ENCODE results near the gene MORC2. TPM values are rescaled to one million over a fixed set of nuclear protein-coding genes. Genes with fewer than 3 reads are reported as not detected.

MORC2 gene
- total and polyA plus RNA-seq, 4 donors = 4.2 to 12.0 (median 9.8) TPM

DNA sequence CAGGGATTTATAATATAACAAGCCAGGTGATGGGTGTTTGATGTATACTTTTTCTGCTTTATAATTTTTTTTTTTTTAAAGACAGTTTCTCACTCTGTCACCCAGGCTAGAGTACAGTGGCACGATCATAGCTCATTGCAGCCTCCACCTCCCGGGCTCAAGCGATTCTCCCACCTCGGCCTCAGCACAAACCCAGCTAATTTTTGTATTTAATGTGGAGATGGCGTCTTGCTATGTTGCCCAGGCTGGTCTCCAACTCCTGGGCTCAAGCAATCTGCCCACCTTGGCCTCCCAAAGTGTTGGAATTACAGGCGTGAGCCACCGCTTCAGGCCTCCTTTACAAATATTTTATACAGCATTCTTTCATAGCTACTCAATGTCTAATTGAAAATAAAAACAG is 48.6 kb downstream of the MORC2 start:
- TF ChIP-seq HNF4A (conservative IDR thresholded peaks at IDR 0.05) = no peak
- TF ChIP-seq, protein P1, sequence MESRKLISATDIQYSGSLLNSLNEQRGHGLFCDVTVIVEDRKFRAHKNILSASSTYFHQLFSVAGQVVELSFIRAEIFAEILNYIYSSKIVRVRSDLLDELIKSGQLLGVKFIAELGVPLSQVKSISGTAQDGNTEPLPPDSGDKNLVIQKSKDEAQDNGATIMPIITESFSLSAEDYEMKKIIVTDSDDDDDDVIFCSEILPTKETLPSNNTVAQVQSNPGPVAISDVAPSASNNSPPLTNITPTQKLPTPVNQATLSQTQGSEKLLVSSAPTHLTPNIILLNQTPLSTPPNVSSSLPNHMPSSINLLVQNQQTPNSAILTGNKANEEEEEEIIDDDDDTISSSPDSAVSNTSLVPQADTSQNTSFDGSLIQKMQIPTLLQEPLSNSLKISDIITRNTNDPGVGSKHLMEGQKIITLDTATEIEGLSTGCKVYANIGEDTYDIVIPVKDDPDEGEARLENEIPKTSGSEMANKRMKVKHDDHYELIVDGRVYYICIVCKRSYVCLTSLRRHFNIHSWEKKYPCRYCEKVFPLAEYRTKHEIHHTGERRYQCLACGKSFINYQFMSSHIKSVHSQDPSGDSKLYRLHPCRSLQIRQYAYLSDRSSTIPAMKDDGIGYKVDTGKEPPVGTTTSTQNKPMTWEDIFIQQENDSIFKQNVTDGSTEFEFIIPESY (IDR thresholded peaks at IDR 0.05) = no peak
- TF ChIP-seq YY1 (IDR thresholded peaks at IDR 0.05) = no peak
- TF ChIP-seq GABPA (IDR thresholded peaks at IDR 0.05 in 1 of 2, conservative IDR thresholded peaks at IDR 0.05 in 1 of 2) = no peak
- no peak for TF ChIP-seq JUND (IDR thresholded peaks at IDR 0.05)
- TF ChIP-seq, protein P2, sequence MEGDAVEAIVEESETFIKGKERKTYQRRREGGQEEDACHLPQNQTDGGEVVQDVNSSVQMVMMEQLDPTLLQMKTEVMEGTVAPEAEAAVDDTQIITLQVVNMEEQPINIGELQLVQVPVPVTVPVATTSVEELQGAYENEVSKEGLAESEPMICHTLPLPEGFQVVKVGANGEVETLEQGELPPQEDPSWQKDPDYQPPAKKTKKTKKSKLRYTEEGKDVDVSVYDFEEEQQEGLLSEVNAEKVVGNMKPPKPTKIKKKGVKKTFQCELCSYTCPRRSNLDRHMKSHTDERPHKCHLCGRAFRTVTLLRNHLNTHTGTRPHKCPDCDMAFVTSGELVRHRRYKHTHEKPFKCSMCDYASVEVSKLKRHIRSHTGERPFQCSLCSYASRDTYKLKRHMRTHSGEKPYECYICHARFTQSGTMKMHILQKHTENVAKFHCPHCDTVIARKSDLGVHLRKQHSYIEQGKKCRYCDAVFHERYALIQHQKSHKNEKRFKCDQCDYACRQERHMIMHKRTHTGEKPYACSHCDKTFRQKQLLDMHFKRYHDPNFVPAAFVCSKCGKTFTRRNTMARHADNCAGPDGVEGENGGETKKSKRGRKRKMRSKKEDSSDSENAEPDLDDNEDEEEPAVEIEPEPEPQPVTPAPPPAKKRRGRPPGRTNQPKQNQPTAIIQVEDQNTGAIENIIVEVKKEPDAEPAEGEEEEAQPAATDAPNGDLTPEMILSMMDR (IDR thresholded peaks at IDR 0.05; ENCODE audit: low read depth, low read length, missing input control) = no peak
- TF ChIP-seq REST (IDR thresholded peaks at IDR 0.05) = no peak
- no peak for TF ChIP-seq FOXA1 (IDR thresholded peaks at IDR 0.05)
- TF ChIP-seq ATF3 (IDR thresholded peaks at IDR 0.05) = no peak
- TF ChIP-seq FOXA2 (IDR thresholded peaks at IDR 0.05) = no peak
- TF ChIP-seq SP1 (IDR thresholded peaks at IDR 0.05) = no peak
- no peak for TF ChIP-seq HNF4G (IDR thresholded peaks at IDR 0.05)
- no peak for TF ChIP-seq RXRA (IDR thresholded peaks at IDR 0.05)
- TF ChIP-seq MAX (IDR thresholded peaks at IDR 0.05) = no peak
- no peak for TF ChIP-seq RAD21 (IDR thresholded peaks at IDR 0.05)
- TF ChIP-seq NR2F2 (IDR thresholded peaks at IDR 0.05) = no peak
- WGBS = 84% methylated on average over 7 of the region's 7 CpGs
- no peak for DNase-seq (ENCODE audit: low spot score)

GRCh38 chr22:30918761-30919160 is 49.8 kb downstream of the MORC2 start:
- no peaks in the 10 kb centered on the region for H3K27me3 ChIP-seq (ENCODE audit: control insufficient read depth in 4 of 4, insufficient read depth in 4 of 4, low read length in 3 of 4)
- TF ChIP-seq NR2F2 (IDR thresholded peaks at IDR 0.05) = no peak
- TF ChIP-seq EGR1 (IDR thresholded peaks at IDR 0.05; ENCODE audit: low read depth in 2 of 2) = no peak
- no peaks in the 10 kb centered on the region for H3K36me3 ChIP-seq (ENCODE audit: control insufficient read depth in 4 of 4, insufficient read depth in 3 of 4, low read depth in 1 of 4, low read length in 3 of 4)
- peaks cover 1 to 6% (median 5%) of the 10 kb centered on the region in 4 donors for H3K4me1 ChIP-seq (ENCODE audit: control insufficient read depth in 4 of 4, insufficient read depth in 4 of 4, low read length in 3 of 4)
- no peak overlapping the region for H3K4me3 ChIP-seq (ENCODE audit: low read depth in 1 of 3, low read length in 3 of 3)
- no peak overlapping the region for H3K9ac ChIP-seq (ENCODE audit: low read depth in 1 of 2, low read length in 2 of 2)
- H3K9me3 ChIP-seq (ENCODE audit: control insufficient read depth in 4 of 4, low read length in 3 of 4) = peaks cover 1 to 9% (median 2%) of the 10 kb centered on the region in 4 donors
- no peak for DNase-seq (ENCODE audit: low spot score)
- H3K27ac ChIP-seq (ENCODE audit: low read depth in 1 of 2, low read length in 2 of 2) = no peak overlapping the region
- 92% methylated on average over 7 of the region's 7 CpGs for WGBS

More for the DNA sequence above, 48.6 kb downstream of the MORC2 start:
- H3K4me3 ChIP-seq (ENCODE audit: low read depth in 1 of 3, low read length in 3 of 3) = no peak overlapping the region
- H3K9me3 ChIP-seq (ENCODE audit: control insufficient read depth in 4 of 4, low read length in 3 of 4) = peaks cover 1 to 7% (median 2%) of the 10 kb centered on the region in 4 donors
- no peak overlapping the region for H3K9ac ChIP-seq (ENCODE audit: low read depth in 1 of 2, low read length in 2 of 2)
- H3K4me1 ChIP-seq (ENCODE audit: control insufficient read depth in 4 of 4, insufficient read depth in 4 of 4, low read length in 3 of 4) = peaks cover 1 to 6% (median 5%) of the 10 kb centered on the region in 4 donors
- no peaks in the 10 kb centered on the region for H3K27me3 ChIP-seq (ENCODE audit: control insufficient read depth in 4 of 4, insufficient read depth in 4 of 4, low read length in 3 of 4)
- peaks cover 0 to 2% (median 0%) of the 10 kb centered on the region in 4 donors for H3K36me3 ChIP-seq (ENCODE audit: control insufficient read depth in 4 of 4, insufficient read depth in 3 of 4, low read depth in 1 of 4, low read length in 3 of 4)
- H3K27ac ChIP-seq (ENCODE audit: low read depth in 1 of 2, low read length in 2 of 2) = no peak overlapping the region
